GM23338 (cell line): Measurements from ENCODE around the gene GJB4. TPM values are rescaled to one million over a fixed set of nuclear protein-coding genes. Genes with fewer than 3 reads are reported as not detected.

Experiments
- ATAC-seq: fragments of 200-7000 bp; cut with Tn5 transposase; 3 replicates; pipeline ENCODE4 v1.9.1; 2020
- DNase-seq: peaks from one replicate; pipeline ENCODE4 v3.0.0-alpha.2; 2015; ENCODE audit warnings: low spot score
- H2AFZ ChIP-seq: fragments of 200-600 bp; sonication (generic); 2 replicates; pipeline ENCODE4 v1.8.0; 2016; ENCODE audit warnings: antibody characterized with exemption, mild to moderate bottlenecking, moderate library complexity
- H3F3A ChIP-seq: fragments of 200-600 bp; sonication (generic); replicated peaks from 2 replicates; pipeline ENCODE4 v1.8.0; 2017; ENCODE audit warnings: antibody characterized with exemption, mixed run types, low read depth
- H3K27ac ChIP-seq: fragments of 200-600 bp; sonication (generic); 2 replicates; pipeline ENCODE4 v1.6.1; 2016; ENCODE audit warnings: low read depth
- H3K27me3 ChIP-seq: fragments of 200-600 bp; sonication (generic); 2 replicates; pipeline ENCODE4 v1.8.0; 2016; ENCODE audit warnings: mild to moderate bottlenecking, mixed run types, moderate library complexity; ENCODE audit not compliant: insufficient read depth
- H3K36me3 ChIP-seq: fragments of 200-600 bp; sonication (generic); 2 replicates; pipeline ENCODE4 v1.8.0; 2016; ENCODE audit warnings: mild to moderate bottlenecking; ENCODE audit not compliant: insufficient read depth
- H3K4me1 ChIP-seq: fragments of 200-600 bp; sonication (generic); 2 replicates; pipeline ENCODE4 v1.8.0; 2016; ENCODE audit warnings: mild to moderate bottlenecking, moderate library complexity; ENCODE audit not compliant: insufficient read depth
- H3K4me2 ChIP-seq: fragments of 200-600 bp; sonication (generic); 2 replicates; pipeline ENCODE4 v1.7.1; 2017; ENCODE audit warnings: mixed run types
- H3K4me3 ChIP-seq: fragments of 200-600 bp; sonication (generic); 2 replicates; pipeline ENCODE4 v1.6.1; 2016; ENCODE audit warnings: mixed run types
- H3K79me2 ChIP-seq: fragments of 200-600 bp; sonication (generic); replicated peaks from 2 replicates; pipeline ENCODE4 v1.8.0; 2017; ENCODE audit warnings: mild to moderate bottlenecking; ENCODE audit not compliant: insufficient read depth
- H3K9me2 ChIP-seq: fragments of 200-600 bp; sonication (generic); 2 replicates; pipeline ENCODE4 v1.8.0; 2017; ENCODE audit not compliant: insufficient read depth
- H4K20me1 ChIP-seq: fragments of 200-600 bp; sonication (generic); replicated peaks from 2 replicates; pipeline ENCODE4 v1.8.0; 2017; ENCODE audit warnings: mild to moderate bottlenecking; ENCODE audit not compliant: insufficient read depth
- H3K27ac Mint-ChIP-seq: 2 replicates; pipeline ENCODE4 v1.8.0; 2020; ENCODE audit warnings: inconsistent platforms, mild to moderate bottlenecking, moderate library complexity, mixed read lengths
- H3K27me3 Mint-ChIP-seq: 3 replicates; pipeline ENCODE4 v1.8.0; 2022; ENCODE audit warnings: low read depth, mild to moderate bottlenecking, moderate library complexity, mixed read lengths, inconsistent platforms; ENCODE audit not compliant: insufficient read depth, poor library complexity
- H3K36me3 Mint-ChIP-seq: 3 replicates; pipeline ENCODE4 v1.8.0; 2021; ENCODE audit warnings: low read depth, mild to moderate bottlenecking, inconsistent platforms, moderate library complexity, mixed read lengths
- H3K4me1 Mint-ChIP-seq: 3 replicates; pipeline ENCODE4 v1.8.0; 2020; ENCODE audit warnings: mild to moderate bottlenecking, inconsistent platforms, mixed read lengths
- H3K4me3 Mint-ChIP-seq: 3 replicates; pipeline ENCODE4 v1.8.0; 2021; ENCODE audit warnings: moderate library complexity, mild to moderate bottlenecking, inconsistent platforms, mixed read lengths
- H3K9me3 Mint-ChIP-seq: 3 replicates; pipeline ENCODE4 v1.8.0; 2020; ENCODE audit warnings: moderate library complexity, mild to moderate bottlenecking, inconsistent platforms, mixed read lengths
- CREB1 ChIP-seq: fragments of 250-450 bp; sonication (Bioruptor Pico); IDR thresholded peaks from 2 replicates; pipeline ENCODE4 v1.5.0; 2020; ENCODE audit warnings: low read depth, mild to moderate bottlenecking, moderate library complexity
- CTCF ChIP-seq, 2 experiments: fragments of 200-600 bp in 1 of 2; sonication (generic) in 1 of 2; conservative IDR thresholded peaks; 2 replicates each; pipeline versions ENCODE4 v1.5.1 to v1.6.1; 2016 to 2017; ENCODE audit warnings: antibody characterized with exemption in 2 of 2, low read depth in 2 of 2, mild to moderate bottlenecking in 2 of 2, moderate library complexity in 1 of 2
- ETS1 ChIP-seq: IDR thresholded peaks from 2 replicates; pipeline ENCODE4 v1.6.1; 2016; ENCODE audit warnings: antibody characterized with exemption
- EZH2 ChIP-seq: fragments of 200-600 bp; sonication (generic); IDR thresholded peaks from one replicate; pipeline ENCODE4 v1.8.0; 2017; ENCODE audit warnings: antibody characterized with exemption, mild to moderate bottlenecking, low read depth; ENCODE audit not compliant: unreplicated experiment
- EZH2phosphoT487 ChIP-seq: fragments of 200-600 bp; sonication (generic); IDR thresholded peaks from one replicate; pipeline ENCODE4 v1.8.1; 2018; ENCODE audit warnings: antibody characterized with exemption; ENCODE audit not compliant: unreplicated experiment
- NANOG ChIP-seq: IDR thresholded peaks from 2 replicates; pipeline ENCODE4 v1.6.1; 2016; ENCODE audit warnings: antibody characterized with exemption, borderline replicate concordance
- POLR2AphosphoS5 ChIP-seq: IDR thresholded peaks from 2 replicates; pipeline ENCODE4 v1.6.1; 2016; ENCODE audit warnings: antibody characterized with exemption, low read depth
- REST ChIP-seq: IDR thresholded peaks from one replicate; pipeline ENCODE4 v1.6.1; 2018; ENCODE audit warnings: antibody characterized with exemption; ENCODE audit not compliant: unreplicated experiment
- STAT1 ChIP-seq: IDR thresholded peaks from one replicate; pipeline ENCODE4 v1.6.1; 2016; ENCODE audit warnings: antibody characterized with exemption; ENCODE audit not compliant: unreplicated experiment
- ZNF462 ChIP-seq: fragments of 250-450 bp; sonication (Bioruptor Pico); IDR thresholded peaks from 2 replicates; pipeline ENCODE4 v1.5.0; 2020; ENCODE audit warnings: mild to moderate bottlenecking, moderate library complexity
- polyA plus RNA-seq: library from polyadenylated mRNA; unstranded; fragments of >200 nt; fragmentation: Nextera tagmentation; extraction: Ambion mirVana; gene quantifications from 2 replicates; pipeline ENCODE4 v1.2.1, GENCODE V29; 2016
- total RNA-seq: library from RNA; depleted of rRNA; stranded (reverse); fragments of >200 nt; shearing (Covaris generic); gene quantifications from 2 replicates; pipeline ENCODE4 v1.2.3, GENCODE V29; 2014

GJB4 gene
- total and polyA plus RNA-seq, 2 experiments from 2014 or later = 0.07 TPM; not detected in 1

GRCh38 chr1:34806396-34806795 lies 46.9 kb downstream of the GJB4 start:
- no peak for ATAC-seq
- Histone ChIP-seq H3K27ac (no peak overlapping the region), H3K79me2 (no peaks in the 10 kb centered on the region), H3K27me3 (no peaks in the 10 kb centered on the region), H3K4me3 (no peak overlapping the region), H3K4me1 (no peaks in the 10 kb centered on the region), H2AFZ (no peak overlapping the region), H3K36me3 (no peaks in the 10 kb centered on the region), H3K9me2 (no peaks in the 10 kb centered on the region), H4K20me1 (no peaks in the 10 kb centered on the region), H3K4me2 (no peak overlapping the region), H3F3A (no peaks in the 10 kb centered on the region)
- Mint-ChIP-seq H3K27ac (no peak overlapping the region), H3K36me3 (no peaks in the 10 kb centered on the region), H3K4me3 (no peak overlapping the region), H3K4me1 (no peaks in the 10 kb centered on the region), H3K27me3 (peaks cover 3% of the 10 kb centered on the region), H3K9me3 (no peaks in the 10 kb centered on the region)
- TF ChIP-seq REST (no peak), CTCF (conservative IDR thresholded peaks at IDR 0.05; ENCODE audit: low read depth in 2 of 2) (no peak), ETS1 (no peak), EZH2phosphoT487 (no peak), CREB1 (CRISPR knock-in tag) (no peak), ZNF462 (CRISPR knock-in tag) (no peak), POLR2AphosphoS5 (no peak), STAT1 (no peak), NANOG (no peak), EZH2 (no peak)
- DNase-seq = no peak
